NOMO-1 (cell line): ENCODE measurements around the gene PKP4.
"Not testable (repeated sequence)": the region's sequence is repeated elsewhere in the genome, so short reads cannot be mapped to it uniquely, and the experiment has no call there.

Experiments
- DNase-seq, 2 experiments: peaks; one replicate each; lab custom pipeline; 2025; ENCODE audit not compliant: unreplicated experiment in 2 of 2; lab: John Stamatoyannopoulos, UW

Gene PKP4

DNA sequence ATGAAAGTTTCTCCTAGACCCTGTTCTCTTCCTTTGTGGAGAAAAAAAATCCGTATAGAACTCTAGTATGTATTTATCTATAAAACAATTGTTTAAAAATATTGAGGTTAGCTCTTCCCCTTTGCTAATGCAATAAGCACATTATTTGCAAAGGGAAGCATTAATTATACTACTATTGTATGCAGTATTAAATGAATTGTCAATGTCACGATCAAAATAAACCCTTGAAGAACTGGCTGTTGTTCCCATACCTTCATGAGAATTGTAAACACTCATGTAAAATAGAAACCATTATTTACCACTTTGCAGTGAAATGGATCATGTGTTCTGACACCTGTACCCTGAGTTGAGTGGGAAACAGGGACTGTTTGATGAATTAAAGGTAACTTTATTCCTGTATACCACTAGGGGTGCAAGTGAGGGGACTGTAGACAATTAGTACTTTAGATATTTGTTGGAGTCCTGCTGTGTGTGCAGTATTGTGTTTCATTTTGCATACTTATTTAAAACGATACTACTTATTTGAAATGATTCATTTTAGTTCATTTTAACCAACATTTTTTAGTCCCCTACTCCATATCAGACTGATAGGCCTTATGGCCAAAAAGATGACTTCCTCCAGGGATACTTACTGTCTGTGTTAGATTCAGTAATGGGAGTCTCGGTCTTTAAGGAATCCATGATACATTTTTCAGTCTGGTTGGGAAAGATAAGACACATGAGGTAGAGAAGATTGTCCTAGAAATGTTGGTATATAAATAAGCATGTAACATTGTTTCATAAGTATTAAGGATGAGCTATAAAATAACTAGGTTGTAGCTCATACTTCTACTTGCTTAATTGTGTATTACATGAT, 7.9 kb downstream of the PKP4 start:
- DNase-seq = no peak

DNA sequence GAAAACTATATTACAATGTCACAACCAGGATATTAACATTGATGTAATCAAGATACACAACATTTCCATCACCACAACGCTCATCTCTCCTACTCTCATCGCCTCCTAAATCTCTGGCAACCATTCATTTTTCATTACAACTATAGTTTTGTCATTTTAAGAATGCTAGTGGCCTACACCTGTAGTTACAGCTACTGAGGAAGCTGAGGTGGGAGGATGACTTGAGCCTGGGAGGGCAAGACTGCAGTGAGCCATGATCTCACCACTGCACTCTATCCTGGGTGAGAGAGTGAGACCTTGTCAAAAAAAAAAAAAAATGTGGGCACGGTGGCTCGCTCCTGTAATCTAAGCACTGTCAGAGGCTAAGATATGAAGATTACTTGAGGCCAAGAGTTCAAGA, 10.5 kb downstream of the PKP4 start:
- DNase-seq = no peak

DNA sequence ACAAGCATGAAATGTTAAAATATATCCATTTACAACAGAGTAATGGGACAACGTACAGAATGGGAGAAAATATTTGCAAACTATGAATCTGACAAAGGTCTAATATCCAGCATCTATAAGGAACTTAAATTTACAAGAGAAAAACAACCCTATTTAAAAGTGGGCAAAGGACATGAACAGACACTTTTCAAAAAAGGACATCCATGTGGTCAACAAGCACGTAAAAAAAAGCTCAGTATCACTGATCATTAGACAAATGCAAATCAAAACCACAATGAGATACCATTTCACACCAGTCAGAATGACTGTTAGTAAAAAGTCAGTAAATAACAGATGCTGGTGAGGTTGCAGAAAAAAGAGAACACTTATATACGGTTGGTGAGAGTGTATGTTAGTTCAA, 16.1 kb downstream of the PKP4 start:
- DNase-seq = not testable (repeated sequence)

DNA sequence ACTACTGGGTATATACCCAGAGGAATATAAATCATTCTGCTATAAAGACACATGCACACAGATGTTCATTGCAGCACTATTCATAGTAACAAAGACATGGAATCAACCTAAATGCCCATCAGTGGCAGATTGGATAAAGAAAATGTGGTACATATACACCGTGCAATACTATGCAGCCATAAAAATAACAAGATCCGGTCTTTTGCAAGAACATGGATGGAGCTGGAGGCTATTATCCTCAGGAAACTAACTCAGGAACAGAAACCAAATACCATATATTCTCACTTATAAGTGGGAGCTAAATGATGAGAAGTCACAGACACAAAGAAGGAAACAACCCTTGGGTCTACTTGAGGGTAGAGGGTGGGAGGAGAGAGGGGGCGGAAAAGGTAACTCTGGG, 16.5 kb downstream of the PKP4 start:
- not testable (repeated sequence) for DNase-seq

DNA sequence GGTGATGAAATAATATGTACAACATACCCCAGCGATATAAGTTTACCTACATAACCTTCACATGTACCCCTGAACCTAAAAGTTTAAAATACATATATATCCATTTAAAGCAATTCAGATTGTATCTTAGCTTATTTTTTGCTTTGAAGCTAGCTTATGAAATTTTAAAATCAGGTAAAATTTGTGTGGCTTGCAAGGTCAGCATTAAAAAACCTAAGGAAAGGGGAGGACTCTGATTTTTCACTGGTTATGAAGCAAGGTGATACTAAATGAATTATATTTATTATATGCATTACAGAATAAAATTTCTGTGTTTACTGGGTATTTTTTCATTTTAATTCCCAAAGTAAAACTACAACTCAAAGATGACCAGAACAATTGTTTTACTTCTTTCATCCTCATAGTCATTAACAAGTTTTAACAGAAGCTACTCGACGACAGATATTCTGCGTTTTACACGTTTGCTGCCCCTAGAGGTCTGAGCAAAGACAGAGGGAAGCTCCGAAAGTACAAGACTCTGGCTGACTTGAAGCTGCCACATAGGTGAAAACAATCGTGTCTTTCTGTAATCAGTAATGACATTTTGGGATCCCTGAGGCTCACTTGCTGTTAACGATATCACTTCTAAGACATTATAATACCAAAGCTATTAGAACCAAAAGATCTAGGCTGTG, 17.1 kb downstream of the PKP4 start:
- no peak for DNase-seq

DNA sequence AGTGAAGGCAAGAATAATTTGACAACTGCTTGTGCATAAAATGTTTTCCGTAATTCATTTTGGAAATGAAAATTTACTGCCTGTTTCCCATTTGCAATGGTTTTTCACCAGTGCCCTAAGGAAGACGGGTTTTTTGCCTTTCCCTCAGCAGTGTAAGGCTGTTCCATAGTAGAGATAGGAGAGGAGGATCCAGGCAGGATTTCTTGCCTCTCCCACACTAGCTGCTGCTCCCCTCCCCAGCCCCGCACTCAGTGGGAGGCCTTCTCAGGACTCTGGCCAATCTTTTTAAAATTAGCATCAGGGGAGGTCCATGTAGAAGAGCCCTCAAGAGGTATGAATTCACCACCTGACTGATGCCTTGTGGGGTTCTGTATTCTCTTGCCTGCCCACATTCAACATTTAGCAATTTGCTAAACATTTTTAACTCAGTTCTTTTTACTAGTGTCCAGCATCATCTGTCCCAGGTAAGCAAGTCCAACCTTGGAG, 17.8 kb downstream of the PKP4 start:
- DNase-seq = not testable (repeated sequence)

DNA sequence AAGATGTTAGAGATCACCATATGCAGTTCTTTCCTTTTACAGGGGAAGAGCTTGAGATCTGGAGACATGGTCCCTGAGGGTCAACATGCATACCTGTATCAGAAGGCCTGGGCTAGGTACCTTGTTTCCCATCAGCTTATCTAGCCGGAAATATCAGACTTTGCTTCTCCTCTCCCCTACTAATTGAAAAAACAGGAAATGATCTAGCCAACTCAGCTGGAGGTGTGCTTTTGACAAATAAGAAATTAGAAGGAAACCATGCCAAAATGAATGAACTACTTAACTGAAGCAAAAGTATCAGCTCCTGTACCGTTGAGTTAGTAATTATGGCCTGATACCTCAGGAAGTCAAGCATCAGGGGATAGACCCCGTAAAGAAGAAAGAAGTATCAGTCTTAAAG, 20.4 kb downstream of the PKP4 start:
- no peak for DNase-seq

DNA sequence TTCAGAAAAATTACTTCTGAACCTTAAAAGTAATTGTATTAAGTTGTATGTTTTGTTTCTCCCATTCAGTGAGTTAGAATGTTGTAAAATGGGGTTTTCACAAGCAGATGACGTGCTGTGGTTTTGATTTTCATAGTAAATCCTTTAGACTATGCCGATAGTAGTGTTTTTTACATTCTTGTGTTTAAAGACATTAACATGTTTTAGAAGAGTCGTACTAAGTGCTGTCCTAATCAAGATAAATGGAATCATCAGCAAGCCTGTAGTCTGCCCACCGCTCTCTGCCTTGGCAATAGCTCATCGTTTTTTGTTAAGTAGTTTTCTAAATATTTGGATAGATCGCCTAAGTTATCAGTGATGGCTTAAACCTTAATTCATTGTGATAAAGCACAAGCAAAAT, 21.5 kb downstream of the PKP4 start:
- DNase-seq = no peak

DNA sequence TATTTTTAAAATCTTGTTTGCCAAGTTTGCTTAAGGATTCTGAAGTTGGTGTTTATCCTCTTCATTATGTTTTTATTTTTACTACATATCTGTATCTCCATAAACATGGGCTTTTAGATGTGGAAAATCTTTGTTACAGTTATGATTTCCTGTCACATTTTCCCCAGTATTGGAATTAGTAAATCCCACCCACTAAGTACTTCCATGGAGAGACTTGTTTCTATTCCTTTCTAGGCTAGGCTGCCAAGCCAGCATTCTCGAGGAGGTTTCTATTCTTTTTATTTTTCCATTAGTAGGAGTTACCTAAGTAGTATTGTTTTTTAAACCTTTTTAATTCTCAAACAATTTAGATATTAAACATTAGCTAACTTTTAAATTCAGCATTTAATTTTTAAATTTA, 22.1 kb downstream of the PKP4 start:
- no peak for DNase-seq

DNA sequence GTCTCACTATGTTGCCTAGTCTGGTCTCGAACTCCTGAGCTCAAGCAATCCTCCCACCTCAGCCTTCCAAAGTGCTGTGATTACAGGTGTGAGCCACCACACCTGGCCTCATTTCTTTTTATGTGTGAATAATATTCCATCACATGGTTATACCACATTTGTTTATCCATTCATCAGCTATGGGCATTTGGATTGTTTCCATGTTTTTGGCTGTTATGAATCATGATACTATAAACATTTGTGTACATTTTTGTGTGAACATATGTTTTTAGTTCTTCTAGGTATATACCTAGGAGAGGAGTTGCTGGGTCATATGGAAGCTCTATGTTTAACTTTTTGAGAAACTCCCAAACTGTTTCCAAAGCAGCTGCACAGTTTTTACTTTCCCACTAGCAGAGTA, 24.4 kb downstream of the PKP4 start:
- DNase-seq = no peak

DNA sequence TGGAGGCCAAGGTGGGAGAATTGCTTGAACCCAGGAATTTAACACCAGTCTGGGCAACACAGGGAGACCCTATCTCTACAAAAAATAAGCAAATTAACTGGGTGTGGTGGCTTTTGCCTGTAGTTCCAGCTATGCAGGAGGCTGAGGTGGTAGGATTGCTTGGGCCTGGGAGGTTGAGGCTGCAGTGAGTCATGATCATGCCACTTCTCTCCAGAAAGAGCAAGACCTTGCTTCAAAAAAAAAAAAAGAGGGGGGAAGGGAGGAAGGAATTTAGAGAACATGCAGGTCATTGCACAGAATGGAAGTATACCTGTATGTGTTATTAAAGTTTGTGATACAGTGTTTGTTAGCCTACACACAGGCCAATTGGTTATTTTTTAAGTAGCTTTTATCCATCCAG, 25.8 kb downstream of the PKP4 start:
- DNase-seq = no peak

DNA sequence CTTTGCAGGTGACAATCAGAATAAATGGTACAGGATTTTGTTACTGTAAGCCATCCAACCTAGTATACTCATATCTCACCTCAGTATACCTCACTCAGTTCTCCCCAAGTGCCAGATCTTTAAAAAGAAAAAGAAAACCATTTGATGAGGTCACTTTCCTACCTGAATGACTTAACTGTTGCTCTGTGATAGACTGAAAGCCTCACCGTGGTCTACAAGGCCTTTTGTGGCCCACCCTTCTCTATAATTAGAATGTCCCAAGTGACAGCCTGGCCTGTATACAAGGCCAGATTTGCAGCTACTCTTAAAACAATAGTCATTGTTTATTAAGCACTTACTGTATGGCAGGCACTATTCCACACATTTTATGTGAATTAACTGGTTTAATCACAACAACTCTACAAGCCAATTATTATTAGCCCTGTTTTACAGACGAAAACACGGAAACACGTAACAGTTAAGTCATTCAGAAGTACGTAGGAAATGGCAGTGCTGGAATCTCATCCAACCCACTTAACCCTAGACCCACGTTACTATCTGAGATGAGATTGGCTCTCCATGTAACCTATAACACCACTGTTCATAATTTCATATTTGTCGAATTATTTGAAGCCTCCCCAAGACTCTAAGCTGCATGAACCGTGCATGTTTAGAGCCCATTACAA, 28.3 kb downstream of the PKP4 start:
- DNase-seq = no peak

DNA sequence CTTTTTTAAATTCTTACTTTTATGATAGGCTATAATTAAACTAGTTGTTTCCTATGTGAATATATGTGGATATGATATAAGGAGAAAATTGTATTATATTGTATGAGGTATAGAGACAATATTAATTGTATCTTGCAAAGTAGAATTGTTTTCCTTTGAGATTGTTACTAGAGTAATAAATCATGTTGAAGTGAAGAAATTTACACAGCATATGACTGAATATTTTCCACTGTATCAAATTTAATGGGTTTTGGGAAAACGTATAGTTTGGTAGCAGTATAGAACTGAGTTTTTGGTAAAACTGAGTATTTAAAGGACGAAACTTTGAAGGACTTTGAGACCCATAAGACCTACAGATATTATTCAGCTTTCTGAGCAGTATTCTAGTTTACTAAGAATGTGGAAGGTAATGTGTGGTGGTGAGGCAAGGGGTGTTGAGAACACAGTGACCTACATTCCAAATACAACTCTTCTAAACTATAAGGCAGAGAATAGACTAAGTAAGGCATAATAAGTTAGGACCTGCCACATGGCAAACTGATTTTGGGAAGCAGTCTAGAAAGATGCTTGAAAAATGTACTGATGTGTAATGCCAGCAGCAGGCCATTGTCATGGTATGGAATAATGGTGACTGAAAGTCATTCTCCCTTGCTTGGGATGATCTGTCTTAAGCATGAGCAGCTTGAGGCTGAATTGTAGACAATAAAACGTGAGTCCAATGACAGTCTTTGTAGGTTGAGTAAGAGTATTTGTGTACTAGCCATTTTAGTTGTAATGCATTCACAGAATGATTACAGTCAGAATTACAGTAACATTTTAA, 29.6 kb downstream of the PKP4 start:
- no peak for DNase-seq

DNA sequence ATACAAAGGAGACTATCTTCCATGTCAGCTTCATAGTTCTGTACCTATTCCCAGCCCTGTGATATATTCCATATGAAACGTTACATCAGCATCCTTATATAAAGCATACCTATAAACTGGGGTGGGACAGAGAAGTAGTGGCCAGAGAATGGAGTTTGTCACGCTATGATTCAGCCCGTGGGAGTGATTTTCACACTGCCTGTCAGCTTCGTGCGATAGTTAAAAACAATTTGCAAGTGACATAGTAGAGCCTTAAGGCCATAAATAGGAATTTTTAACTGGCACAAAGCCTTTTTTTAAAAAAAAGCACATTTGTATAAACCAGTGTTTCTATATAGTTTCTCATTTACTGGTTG, 30.2 kb downstream of the PKP4 start:
- DNase-seq = no peak

DNA sequence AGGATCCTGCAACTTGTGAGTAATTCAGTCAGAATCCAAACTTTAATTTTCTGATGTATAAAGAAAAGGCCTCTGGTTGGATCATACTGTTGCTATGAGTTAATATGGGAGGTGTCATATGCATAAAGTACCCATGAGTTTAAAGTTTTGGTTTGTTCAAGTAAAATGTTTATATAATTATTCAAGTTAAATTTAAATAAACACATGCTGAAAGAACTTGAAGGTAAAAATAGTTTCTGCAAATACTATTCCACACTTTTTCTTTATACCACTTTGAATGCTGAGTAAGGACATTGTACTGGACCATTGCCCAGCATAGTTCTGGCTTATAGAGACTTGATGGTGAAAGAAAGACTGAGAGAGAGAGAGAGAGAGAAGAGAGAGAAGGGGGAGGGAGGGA, 30.7 kb downstream of the PKP4 start:
- no peak for DNase-seq

DNA sequence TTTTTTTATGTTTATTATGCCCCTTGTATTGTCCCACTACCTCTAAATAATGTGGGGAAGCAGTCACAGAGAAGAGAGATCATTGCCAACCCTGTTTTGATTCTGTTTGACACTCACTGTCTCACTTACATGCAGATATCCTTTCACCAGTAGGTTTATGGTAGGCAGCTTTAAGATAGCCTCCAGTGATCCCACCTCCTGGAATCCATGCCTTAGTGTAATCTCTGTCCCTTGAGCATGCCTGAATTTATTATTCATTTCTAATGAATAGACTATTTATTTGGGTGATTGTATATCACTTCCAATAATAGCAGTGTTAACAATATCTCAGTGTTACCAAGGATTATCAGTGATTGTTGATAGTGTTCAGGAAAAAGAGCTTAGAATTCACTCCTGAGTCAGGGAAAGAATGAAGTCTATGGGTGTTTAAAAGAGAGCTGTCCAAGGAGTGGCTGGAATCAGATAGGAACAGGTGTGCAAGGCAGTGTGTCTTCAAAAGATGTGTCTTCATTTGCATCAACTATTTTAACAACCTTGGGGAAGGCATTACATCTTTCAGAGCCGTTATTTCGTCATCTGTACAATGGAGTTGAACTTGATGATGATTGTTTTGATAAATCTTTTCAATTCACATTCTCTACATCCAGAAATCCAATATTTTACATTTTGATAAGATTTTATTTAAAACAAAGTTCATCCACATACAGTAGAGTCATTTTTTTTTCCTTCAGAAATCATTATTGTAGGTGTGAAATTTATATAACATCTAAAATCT, 31.9 kb downstream of the PKP4 start:
- no peak for DNase-seq

DNA sequence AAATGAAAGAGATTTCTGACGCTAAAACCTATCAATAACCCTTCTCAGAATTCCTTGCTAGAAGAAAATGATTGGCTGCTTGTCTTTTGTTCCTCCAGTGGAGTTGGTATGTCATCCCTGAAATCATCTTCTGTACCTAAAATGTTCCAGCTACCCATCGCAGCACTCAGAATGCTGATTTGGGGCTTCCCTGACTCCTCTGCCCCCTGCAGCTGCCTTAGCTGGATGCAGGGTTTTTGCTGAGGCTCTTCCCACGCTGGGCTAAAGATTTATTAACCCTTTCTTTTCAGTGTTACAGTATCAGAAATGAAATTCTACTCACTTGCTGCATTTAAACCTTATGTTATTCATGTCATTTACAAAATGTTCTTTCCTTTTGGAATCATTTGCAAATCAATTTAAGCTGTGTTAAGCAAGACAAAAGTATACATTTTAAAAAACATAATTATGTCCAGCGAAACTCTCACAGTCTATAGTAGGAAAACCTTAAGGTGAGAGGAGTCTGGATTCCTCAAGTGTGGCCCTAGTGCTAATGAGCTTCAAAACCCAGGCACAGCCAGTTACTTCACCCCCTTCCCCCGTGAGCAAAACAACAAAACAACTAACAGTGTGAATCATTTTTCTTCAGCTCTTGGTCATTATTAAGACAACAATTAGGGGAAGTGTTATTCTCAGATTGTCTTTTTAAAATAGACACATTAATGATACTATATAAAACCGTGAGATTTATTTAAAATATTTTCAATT, 32.8 kb downstream of the PKP4 start:
- DNase-seq = no peak

DNA sequence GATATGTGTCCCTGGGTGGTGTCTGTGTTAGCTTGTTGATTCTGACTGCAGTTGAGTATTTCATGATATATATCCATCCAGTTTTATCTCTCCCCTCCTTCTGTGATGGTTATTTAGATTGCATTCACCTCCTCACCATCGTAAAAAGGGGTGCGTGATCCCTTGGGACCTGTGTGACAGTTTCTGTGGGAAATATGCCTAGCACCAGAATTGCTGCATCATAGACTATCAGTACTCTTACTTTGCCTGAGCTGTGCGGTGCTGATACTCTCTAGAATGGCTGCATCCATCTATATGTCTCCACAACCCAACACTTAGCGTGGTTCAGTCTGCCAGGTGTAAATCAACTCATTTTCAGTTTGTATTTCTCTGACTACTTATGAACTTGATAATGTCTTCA, 34.3 kb downstream of the PKP4 start:
- DNase-seq = no peak

DNA sequence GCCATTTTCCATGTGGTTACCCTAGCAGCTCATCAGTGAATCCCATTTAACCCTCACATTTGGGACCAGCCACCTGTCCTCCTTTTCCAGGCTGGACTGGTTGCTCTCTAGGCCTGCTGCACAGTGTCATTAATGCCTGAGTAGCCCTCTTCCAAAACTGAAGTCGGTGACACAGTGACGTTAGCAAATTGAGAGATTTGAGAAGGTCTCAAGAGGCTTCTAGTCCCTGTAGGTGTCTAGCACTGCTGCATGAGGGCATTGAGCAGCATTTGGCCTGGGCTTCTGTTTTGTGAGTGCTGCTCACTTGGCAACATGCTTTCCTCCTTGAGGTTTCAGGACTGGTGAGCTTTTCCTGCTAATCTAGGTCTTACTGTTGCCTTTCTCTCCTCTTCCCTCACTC, 36.7 kb downstream of the PKP4 start:
- no peak for DNase-seq

DNA sequence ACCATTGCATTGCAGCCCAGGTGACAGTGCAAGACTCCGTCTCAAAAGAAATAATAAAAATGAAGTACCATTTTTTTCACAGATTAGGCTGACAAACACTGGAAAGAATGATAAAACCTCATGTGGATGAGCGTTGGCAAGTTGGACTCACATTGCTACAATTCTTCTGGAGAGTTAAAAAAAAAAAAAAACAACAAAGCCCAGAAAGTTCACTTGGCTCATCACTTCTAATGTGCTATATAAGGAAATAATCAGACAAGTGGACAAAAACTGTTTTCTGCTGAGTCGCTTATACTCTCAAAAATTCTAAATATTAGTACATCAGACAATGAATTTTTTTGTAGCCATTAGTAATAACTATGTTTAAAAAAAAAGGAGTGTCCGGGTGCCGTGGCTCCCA, 38.4 kb downstream of the PKP4 start:
- DNase-seq = no peak
